Measurements from ENCODE around the gene AOX1.
"Not testable (repeated sequence)": the region's sequence is repeated elsewhere in the genome, so short reads cannot be mapped to it uniquely, and the experiment has no call there.

Gene AOX1

DNA sequence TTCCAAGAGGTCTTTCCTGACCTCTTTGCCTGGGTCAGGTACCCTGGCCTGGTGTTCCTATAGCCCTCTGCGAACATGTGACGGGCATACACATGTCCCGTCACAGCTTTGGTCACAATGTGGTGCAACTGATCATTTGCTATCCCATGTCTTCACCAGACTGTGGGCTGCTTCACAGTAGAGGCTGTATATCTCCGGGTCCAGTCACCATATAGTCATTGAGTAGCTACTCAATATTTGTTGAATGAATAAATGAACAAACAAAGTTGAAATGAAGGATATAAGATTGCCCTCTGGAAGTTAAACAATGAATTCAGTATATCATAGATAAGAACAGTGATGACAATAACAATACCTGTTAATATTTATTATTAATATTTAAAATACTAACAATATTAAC is 16.8 kb downstream of the AOX1 start:
- Histone ChIP-seq H3K27me3 (no peaks in the 10 kb centered on the region), H3K4me3 (no peak overlapping the region), H3K9me3 (no peaks in the 10 kb centered on the region), H3K36me3 (peaks cover 0 to 31% (median 15%) of the 10 kb centered on the region in 3 donors), H3K27ac (no peak overlapping the region), H3K4me1 (no peaks in the 10 kb centered on the region)
- TF ChIP-seq CTCF (IDR thresholded peaks at IDR 0.05), result no peak
- intact Hi-C loops (cut with DNase I; ENCODE audit: low total_unique reads), result no loop called here
- no peak for DNase-seq

DNA sequence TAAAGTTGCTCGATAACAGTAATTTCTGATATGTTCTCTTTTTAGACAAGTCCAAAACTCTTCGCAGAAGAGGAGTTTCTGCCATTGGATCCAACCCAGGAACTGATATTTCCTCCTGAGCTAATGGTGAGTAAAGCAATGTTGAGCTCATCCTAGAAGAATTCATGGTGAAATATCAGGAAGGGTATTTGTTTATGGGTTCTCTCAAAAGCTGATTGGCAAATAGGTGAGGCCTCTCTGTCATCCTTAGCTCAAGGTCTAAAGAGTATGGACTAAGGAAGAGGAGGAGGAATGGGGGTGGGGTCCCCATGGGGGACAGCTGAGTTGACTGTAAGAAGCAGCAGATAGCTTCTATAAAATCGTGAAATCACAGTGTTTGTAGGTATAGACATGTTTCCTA is 18.2 kb downstream of the AOX1 start:
- Histone ChIP-seq H3K9me3 (no peaks in the 10 kb centered on the region), H3K27ac (no peak overlapping the region), H3K4me1 (no peaks in the 10 kb centered on the region), H3K36me3 (peaks cover 0 to 36% (median 15%) of the 10 kb centered on the region in 3 donors), H3K27me3 (no peaks in the 10 kb centered on the region), H3K4me3 (no peak overlapping the region)
- no peak for TF ChIP-seq CTCF (IDR thresholded peaks at IDR 0.05)
- no peak for DNase-seq
- intact Hi-C loops (cut with DNase I; ENCODE audit: low total_unique reads), result no loop called here

- no peak for DNase-seq
- Histone ChIP-seq H3K4me1 (no peaks in the 10 kb centered on the region), H3K4me3 (no peak overlapping the region), H3K27ac (no peak overlapping the region), H3K9me3 (no peaks in the 10 kb centered on the region), H3K27me3 (no peaks in the 10 kb centered on the region), H3K36me3 (peaks cover 0 to 36% (median 11%) of the 10 kb centered on the region in 3 donors)
- no peak for TF ChIP-seq CTCF (IDR thresholded peaks at IDR 0.05)
- intact Hi-C loops (cut with DNase I; ENCODE audit: low total_unique reads), result no loop called here
Observed at GRCh38 chr2:200604571-200605255, 18.9 kb downstream of the AOX1 start.

DNA sequence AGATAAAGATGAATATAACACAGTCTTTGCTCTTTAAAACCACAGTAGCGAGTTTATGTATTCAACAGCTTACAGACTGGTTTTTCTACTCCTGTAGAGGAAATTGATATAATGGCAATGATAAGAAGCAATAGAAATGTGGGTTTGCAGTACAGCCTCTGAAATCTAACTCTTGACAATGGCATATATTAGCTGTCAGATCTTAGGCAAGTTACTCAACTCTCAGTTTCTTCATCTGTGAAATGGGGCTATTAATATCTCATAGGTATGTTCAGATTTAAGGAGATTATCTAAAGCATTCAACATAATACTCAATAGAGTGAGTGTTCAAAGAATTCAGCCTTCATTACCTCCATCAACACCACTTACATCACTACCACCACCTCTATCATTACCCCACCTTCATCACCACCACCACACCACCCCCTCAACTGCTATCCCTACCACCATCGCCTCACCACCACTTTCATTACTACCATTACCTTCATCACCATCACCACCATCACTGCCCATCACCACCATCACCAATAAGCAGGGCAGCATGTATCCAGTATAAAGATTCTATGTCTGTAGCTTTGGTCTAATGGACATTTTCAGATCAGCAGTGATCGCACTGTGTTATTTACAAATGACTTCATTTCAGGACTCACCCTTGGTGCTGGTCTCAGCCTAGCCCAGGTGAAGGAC is 22.7 kb downstream of the AOX1 start:
- Histone ChIP-seq H3K27ac (no peak overlapping the region), H3K27me3 (no peaks in the 10 kb centered on the region), H3K36me3 (peaks cover 0 to 29% (median 10%) of the 10 kb centered on the region in 3 donors), H3K4me3 (no peak overlapping the region), H3K9me3 (no peaks in the 10 kb centered on the region), H3K4me1 (no peaks in the 10 kb centered on the region)
- intact Hi-C loops (cut with DNase I; ENCODE audit: low total_unique reads), result no loop called here
- no peak for TF ChIP-seq CTCF (IDR thresholded peaks at IDR 0.05)
- DNase-seq, result no peak

DNA sequence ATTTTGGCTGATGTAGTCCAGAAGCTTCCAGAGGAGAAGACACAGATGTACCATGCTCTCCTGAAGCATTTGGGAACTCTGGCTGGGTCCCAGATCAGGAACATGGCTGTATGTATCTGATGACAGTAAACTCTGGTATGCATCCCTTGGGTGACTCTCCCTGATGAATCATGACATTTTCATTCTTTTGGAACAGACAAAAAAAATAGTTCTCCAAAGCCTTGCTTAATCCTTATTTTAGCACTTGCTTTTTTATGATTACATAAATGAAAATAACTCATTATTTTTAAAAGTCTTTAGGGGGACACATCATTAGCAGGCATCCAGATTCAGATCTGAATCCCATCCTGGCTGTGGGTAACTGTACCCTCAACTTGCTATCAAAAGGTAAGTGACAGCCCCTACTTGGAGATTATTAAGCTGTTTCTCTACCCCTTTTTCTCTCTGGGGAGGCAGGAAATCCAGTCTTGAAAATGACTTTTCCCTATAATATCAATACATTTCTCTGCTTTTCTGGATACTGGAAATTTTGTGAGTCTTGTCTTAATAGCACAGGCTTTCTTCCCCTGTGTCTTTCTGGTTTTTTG is 23.3 kb downstream of the AOX1 start:
- Histone ChIP-seq H3K36me3 (peaks cover 0 to 35% (median 4%) of the 10 kb centered on the region in 3 donors), H3K4me1 (no peaks in the 10 kb centered on the region), H3K9me3 (no peaks in the 10 kb centered on the region), H3K4me3 (no peak overlapping the region), H3K27ac (peak overlapping the region in 1 of 2 donors; percentile 14), H3K27me3 (no peaks in the 10 kb centered on the region)
- no peak for TF ChIP-seq CTCF (IDR thresholded peaks at IDR 0.05)
- intact Hi-C loops (cut with DNase I; ENCODE audit: low total_unique reads), result no loop called here
- DNase-seq, result peak in 1 of 2 donors; percentile 76

GRCh38 chr2:200610217-200610616 is 24.4 kb downstream of the AOX1 start:
- intact Hi-C loops (cut with DNase I; ENCODE audit: low total_unique reads); DNase-seq; H3K9me3 ChIP-seq; H3K4me1 ChIP-seq; H3K27me3 ChIP-seq; H3K27ac ChIP-seq; H3K4me3 ChIP-seq: not testable (repeated sequence)
- H3K36me3 ChIP-seq, result peaks cover 0 to 43% (median 0%) of the 10 kb centered on the region in 3 donors
